GM18499 (cell line): ENCODE data around the gene PHEX.
A peak's percentile ranks its signal among the peaks of the same experiment; 100 is the strongest.

Experiments
- ATAC-seq: cut with Tn5 transposase; IDR thresholded peaks from one replicate; pipeline ENCODE4 v1.9.1; 2021; ENCODE audit warnings: moderate number of reproducible peaks; ENCODE audit not compliant: insufficient read depth, unreplicated experiment

Gene PHEX

DNA sequence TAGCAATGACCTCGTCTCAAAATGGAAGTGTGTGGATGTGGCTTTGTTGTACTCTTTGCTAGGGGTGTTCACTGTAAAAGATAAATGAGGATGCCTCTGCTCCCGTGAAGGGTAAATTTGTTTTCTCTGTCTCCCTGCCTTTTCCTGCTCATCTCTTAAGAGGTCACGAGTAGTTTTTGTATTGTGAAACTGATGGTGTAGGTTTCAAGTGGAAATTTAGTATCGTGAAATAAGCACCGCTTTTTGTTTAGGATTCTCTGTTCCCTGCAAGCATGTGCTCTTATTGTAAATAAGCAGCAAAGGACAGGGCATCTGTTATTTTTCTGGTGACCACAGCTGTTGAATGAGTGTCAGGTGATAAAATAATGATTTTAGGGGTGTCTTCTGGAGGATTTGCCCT is 104.6 kb downstream of the PHEX start:
- no peak for ATAC-seq

DNA sequence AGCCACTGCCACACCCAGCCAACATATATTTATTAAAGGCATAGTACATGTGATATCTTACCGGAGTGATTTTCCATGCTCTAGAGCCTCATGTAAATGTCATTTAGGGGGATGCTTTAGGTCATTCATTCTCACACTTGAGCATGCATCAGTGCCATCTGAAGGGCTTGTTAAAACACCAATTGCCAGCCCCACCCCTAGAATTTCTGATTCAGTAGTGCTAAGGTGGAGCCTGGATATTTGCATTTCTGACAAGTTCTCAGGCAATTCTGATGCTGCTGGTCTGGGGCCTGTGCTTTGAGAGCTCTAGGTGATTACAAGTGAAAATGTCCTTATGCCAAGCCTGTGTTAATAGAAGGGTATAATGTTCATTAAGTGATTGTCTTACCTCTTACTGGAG is 107.7 kb downstream of the PHEX start:
- ATAC-seq = no peak

DNA sequence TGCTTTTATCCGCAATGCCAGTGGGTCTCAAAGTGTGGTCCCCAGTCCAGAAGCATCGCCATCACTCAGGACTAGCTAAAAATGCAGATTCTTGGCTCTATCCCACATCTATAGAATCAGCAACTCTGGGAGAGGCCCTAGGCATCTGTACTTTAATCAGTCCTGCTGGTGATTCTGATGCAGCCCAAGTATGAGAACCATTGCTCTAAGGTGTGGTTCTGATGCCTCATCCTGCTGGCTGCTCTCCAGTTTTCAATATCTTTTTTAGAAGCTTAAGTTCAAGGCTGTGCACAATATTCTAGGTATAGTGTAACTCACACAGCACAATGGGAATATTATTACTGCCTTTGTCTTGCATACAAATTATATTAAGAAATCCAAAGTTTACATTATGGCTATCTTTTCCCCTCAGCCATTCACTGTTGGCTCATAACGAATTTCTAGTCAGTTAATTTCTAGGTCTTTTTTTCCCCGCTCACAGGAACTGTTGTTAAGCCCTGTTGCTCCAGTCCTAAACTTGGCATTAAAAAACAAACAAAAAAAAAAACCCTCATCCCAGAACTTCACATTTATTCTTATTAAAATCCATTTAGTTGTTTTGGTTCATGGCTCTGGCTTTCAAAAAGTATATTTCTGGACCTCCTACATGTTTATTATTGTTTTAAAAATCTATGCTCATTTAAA is 109.1 kb downstream of the PHEX start:
- ATAC-seq = no peak

DNA sequence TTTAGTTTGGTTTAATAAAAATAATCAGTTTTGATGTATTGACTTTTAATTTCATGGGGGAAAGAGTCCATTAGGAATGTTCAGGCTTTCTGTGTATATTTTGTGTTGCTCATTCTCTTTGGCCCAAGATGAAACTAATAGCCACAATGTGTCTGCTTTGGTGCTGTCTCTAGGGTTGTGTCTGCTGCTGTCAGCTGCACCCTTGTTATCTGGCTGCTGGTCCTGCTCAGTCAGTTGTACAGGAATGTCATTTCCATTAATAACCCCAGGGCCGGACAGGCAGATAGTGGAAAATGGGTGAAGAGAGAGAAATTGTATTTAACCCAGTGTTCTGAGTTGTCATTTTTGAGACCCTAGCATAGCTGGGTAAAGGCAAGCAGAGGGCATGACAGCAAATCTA is 115.1 kb downstream of the PHEX start:
- ATAC-seq = no peak

DNA sequence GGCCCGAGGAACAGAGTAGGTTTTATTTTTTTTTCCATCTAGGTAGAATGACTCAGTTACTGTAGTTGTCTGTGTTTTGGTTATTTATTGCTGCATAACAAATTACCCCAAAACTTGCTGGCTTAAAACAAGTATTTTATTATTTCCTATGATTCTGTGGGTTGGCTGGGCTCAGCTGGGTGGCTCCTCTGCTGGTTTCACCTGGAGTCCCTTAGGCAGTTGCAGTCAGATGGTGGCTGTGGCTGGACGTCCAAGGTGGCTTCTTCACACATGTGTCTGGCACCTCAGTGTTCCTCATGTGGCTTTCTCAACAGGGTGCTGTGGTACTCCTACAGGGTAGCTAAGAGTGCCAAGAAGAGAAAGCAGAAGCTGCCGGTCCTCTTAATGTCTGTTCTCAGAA is 115.8 kb downstream of the PHEX start:
- ATAC-seq = no peak

DNA sequence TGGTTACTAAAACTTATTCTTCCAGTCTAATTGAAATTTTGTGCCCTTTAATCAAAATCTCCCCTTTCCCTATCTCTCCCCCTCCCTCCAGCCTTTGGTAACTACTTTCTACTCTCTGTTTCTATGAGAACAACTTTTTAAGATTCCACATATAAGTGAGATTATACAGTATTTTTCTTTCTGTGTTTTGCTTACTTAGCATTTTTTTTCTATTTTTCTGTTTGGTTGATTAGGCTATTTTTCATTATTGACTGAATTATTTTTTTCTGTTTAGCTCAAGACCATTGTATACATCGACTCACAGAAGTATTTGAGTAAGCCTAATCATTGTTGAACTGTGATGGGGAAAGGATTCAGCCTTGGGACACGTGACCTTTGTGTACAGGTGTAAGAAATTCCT is 116.4 kb downstream of the PHEX start:
- no peak for ATAC-seq

DNA sequence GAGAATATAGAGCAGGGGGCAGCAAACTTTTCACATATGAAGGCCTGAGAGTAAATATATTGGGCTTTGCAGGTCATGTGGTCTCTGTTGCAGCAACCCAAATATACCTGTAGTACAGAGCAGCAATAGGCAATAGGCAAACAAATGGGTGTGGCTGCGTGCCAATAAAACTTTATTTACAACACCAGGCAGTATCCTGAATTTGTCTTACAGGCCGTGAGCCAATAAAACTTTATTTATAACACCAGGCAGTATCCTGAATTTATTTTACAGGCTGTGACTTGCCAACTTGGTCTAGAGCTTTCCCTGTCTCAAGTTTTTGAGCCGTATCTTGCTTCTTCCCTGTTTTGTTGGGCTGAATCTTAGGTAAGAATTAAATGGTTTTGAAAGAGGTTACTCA is 118.2 kb downstream of the PHEX start:
- no peak for ATAC-seq

DNA sequence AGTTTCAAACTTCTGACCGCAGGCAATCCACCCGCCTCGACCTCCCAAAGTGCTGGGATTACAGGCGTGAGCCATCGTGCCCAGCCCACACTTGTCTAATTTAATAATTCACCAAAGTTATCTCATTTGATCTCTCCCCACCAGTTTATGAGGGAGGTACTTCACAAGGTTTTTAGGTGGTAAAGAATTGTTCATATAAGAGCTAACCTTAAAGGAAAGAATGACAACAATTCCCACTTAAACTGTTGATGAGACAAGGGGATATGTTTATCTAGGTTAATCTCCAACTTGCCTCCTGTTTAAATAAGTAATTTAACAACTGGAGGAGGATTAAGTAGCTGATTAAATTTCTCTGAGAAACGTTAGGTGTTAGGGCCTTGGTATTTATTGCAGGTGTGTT is 123.0 kb downstream of the PHEX start:
- ATAC-seq = no peak

DNA sequence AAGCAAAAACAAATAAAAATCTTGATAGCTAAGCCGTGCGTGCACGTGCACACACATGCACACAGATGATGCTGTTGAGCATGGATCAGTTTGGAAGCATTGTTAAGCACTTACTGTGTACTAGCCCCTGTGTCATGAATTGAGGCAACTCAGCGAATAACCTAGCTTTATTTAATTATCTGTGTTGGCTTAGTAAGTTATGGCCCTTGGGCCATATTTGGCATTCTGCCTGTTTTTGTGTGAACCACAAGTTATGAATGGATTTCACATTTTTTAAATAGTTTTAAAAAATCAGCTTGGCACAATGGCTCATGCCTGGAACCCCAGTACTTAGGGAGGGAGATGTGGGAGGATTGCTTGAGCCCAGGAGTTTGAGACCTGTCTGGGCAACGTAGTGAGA is 126.9 kb downstream of the PHEX start:
- ATAC-seq = no peak

DNA sequence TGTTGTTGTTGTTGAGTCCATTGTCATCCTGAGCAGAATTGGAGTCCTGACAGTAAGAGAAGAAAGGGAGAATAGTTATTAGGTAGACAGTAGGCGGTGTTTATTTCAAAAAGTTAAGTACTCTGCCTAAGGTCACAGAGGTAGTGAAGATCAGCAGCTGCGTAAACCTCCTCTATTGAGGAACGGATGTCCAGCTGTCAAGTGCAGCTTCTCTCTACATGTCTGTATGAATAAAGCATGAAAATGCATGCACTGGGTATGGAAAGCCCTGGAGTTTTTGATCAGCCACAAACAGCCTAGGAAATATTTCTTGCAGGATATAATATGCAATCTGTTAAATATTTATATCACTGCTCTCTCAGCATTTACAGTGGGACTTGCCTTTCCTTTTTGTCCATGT is 131.2 kb downstream of the PHEX start:
- no peak for ATAC-seq

DNA sequence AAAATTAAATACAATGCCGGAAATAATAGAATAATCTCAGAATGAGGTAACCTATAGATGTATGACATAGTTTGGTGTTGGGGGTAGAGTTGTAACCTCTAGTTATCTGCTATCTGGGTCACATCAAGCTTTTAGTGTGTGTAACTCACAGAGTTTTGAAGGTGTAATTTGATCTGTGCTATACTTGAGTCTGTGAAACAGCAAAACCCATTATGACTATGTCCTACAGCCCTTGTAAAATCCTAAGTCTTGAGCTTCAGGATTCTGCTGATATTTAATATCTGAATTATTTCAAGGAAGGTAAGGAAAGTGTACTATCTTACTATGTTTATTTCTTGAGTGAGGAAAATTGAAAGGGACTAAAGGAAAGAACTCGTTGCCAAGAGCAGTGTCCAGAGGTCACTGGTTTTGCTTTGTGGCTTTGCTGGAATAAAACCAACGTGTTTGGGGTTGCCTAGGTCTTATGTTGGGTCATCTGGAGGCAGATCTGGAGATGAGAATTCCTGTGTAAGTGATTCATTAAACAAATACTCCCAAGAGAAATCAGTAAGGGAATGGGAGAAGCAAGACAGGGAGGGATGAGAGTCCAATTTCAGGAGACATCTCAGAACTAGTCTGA is 132.8 kb downstream of the PHEX start:
- ATAC-seq = no peak

DNA sequence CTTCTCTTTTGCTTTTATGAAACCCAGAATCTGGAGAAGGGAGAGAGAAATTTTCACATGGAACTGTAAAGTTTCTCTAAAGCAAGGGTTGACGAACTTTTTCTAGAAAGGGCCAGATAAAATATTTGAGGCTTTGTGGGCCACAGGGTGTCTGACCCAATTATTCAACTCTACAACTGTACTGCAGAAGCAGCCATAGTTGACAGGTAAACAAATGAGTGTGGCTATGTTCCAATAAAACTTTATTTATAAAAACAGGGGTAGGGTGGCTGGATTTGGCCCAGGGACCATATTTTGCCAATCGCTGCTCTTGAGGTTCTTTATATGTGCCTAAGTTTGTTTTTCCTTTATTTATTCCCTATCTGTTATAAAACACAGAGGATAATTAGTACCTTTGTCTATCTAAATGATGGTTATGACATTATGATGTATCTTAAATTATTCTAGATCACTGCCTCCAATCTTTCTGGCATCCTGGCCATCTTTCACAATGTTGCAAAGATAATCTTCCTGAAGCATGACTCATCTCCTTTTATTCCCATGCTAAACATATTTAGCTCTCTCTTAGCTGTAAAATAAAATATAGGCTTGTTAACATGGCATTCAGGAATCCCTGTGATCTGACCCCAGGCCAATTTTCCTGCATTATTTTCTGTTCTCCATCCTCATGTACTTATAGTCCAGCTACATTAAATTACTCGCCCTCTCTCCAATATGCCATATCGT is 133.8 kb downstream of the PHEX start:
- ATAC-seq = no peak

DNA sequence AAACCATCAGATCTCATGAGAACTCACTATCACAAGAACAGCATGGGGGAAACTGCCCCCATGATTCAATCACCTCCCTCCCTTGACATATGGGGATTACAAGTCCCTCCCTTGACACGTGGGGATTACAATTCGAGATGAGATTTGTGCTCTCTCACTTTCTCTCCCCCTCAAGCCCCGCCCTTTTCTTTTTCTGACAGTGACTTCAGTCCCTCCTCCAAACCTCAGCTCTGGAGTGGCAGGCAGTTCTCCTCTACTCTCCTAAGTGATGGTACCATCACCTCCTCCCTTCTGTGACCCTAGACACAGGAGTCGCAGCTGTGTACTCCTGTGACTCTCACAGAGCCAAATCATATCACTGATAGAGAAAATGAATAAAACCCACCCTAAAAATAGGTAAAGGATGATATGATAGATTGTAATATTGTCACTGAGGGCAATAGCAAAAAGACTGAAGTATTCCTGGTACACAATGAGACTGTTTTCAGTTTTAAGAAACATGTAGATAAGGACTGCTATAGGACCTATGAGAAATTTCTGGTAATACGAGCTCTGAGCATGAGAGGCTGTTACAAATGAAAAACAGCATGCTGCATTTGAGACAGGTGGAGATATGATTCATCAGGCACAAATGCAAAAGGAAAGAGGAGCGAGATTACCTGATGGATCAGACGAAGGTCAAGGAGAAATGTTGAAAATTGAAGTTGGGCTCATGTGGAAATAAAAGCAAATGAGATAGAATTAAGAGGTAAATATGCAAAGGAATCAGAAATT is 139.3 kb downstream of the PHEX start:
- ATAC-seq = no peak

DNA sequence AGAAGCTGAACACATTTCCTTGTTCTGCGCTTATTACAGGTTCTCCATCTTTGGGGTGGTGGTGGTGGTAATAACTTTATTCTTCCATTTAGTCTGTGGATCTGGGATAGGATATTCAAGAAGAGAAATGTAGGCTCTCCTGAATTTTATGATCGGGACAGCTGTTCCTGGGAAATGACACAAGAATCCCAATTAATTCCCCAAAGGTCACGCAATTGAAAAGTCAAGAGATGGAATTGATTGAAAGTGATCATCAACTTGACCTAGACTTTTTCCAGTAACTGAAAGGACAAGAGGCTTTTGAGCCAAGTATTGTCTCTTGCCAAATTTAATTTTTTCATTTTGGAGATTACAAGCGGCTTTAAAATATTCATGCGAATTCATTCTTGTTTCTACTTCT is 141.8 kb downstream of the PHEX start:
- ATAC-seq = no peak

DNA sequence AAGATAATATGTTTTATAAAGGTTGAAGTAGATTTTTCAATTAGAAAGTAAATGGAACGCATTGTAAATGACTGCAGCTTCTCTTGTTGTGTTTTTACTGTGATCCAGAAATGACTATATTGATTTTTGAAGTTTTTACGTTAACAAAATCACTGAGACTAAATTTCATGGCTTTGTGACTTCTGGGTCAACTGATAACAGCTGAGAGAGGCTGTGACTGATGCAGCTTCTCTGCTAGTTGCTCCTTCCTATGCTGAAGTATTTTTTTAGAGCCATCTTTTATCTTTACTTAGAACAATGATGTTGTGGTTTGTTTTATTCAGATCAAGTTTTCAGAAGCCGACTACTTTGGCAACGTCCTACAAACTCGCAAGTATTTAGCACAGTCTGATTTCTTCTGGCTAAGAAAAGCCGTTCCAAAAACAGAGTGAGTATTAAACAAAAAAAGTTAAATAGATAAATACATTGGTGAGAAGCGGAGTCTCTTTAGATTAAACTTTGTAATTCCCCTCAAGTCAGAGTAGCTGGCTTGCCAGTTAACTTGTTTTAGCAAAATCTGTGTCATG is 145.9 kb downstream of the PHEX start:
- ATAC-seq = no peak

DNA sequence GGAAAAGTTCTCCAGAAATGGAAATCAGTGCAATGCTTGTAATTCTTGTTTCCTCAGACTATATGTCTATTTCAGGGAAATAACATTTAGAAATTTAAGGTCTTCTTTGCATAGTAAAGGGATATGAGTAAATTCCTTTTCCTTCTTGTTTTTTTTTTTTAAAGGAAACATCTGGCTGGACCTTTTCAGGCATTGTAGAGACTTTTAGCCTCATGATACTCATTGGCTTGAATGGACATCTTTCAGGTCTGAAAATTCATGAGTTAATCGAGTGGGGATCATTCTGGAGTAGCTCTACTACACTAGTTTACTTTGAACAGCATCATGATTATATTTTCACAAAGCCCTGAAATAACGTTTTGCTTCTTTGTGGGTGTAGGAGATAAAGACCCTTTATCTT is 152.0 kb downstream of the PHEX start:
- ATAC-seq = no peak

DNA sequence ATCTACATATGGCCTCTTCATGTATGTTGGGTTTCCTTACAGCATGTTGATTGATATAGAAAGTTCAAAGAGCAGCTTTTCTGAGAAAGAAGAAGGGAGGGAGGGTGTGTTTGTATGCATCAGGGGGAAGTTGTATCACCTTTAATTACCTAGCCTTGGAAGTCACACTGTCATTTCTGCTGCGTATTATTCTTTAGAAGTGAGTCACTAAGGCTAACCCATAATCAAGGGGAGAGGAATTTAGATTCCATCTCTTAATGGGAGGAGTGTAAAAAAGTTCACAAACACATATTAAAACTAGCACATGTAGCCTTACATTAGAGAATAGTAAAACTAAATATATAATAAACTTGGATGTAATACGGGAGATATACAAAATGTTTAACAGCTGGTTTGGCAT is 154.0 kb downstream of the PHEX start:
- no peak for ATAC-seq

DNA sequence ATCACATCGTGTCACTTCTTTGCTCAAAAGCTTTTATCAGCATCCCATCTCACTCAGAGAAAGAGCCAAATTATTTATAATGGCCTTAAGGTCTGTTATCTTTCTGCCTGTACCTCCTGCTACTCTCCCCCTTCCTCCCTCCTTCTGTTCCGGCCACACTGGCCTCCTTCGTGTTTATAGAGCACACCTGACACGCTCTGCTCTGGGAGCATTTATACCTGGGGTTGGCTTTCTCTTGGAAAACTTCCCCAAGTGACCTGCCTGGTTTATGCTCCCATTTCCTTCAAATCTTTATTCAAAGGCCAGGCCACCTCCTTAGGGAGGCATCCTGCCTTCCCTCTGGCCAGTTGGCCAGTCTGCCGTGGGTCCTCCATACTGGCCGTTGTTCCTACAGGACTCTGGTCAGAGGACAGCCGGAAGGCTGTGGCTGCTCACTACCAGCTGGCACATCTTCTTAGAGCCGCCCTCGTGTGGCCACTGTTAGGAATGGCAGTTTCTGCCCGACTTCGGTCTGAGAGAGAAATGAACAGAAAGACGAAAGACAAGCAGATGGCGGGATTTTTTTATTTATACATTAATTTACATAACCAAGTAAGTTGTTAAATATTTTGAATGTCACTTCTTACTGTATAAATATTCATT is 160.4 kb downstream of the PHEX start:
- ATAC-seq = peak; percentile 85

DNA sequence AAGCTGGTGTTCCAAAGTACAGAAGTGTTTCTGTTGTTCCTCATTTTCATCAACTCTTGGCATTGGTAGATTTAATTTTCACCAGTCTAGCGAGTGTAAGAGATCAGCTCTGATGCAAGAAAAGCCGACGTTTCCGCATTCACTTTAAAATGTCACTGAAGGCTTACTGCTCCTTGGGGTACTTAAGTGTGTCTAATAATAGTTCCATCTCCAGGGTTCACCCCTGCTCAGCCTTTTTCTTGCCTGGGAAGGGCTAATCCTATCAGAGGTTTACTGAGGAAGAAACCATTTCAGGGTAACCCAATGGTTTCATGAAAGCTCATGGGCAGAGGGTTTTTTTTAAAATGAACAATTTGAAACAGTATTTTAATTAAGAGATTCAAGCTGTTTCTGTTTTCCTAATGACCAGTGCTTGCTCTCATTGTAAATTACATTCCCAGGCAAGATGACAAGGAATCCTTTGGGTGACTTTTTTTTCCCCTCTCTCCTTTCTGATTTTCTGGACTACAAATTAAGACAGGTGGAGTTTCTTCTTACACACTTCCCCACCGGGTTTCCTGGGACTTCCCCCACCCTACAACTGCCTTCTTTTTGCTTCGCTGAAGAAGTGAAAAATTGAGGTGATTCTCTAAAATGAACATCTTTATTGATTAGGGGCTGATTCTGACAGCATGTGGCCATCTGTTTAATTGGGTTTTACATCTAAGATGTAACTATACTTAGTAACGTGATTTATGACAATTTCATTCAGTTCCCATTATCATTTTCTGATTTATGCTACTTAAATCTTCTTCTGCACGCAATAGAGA is 161.9 kb downstream of the PHEX start:
- no peak for ATAC-seq

DNA sequence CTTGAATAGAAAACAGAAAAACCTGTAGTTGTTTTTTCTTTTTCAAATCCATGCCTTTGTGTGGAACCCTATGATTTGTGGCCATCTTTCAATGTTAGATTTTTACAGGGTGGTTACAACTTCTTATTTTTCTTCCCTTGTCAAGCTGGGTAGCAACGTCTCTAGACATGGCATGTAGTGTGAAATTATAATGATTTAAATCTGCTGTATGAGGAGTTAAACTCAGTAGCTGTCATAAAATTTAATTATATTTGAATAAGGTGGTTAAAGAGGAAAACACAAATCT is 162.5 kb downstream of the PHEX start:
- ATAC-seq = no peak
